PC-9 (cell line): ENCODE measurements around the gene DLGAP1. TPM values are rescaled to one million over a fixed set of nuclear protein-coding genes. Genes with fewer than 3 reads are reported as not detected.

Experiments used
- BruUV-seq: library from RNA; stranded (reverse); fragments of 400-500 nt; replicated peaks from 2 replicates; lab custom pipeline; 2021; lab: Mats Ljungman, UMichigan
- CTCF ChIA-PET: fragments of 300-600 bp; sonication (Branson Sonifier 250); formaldehyde crosslinking; loops from one replicate; lab custom pipeline; 2022; ENCODE audit warnings: antibody characterized with exemption; lab: Charles Lee
- POLR2A ChIA-PET: fragments of 300-600 bp; sonication (Branson Sonifier 250); formaldehyde crosslinking; loops from one replicate; lab custom pipeline; 2022; ENCODE audit warnings: antibody characterized with exemption; ENCODE audit not compliant: unreplicated experiment; lab: Charles Lee
- DNase-seq, 2 experiments: peaks; one replicate each; pipeline versions ENCODE4 v3.0.0 to v3.0.0-alpha.2; 2015 to 2022; ENCODE audit warnings: mixed read lengths in 1 of 2
- H2AFZ ChIP-seq: fragments of 200-600 bp; sonication (generic); 2 replicates; pipeline ENCODE4 v1.8.1; 2017; ENCODE audit warnings: antibody characterized with exemption
- H3F3A ChIP-seq: fragments of 200-600 bp; sonication (generic); 2 replicates; pipeline ENCODE4 v1.8.1; 2017; ENCODE audit warnings: antibody characterized with exemption, mild to moderate bottlenecking, low read depth; ENCODE audit not compliant: insufficient read depth
- H3K27ac ChIP-seq: fragments of 200-600 bp; sonication (generic); 2 replicates; pipeline ENCODE4 v1.6.1; 2016; ENCODE audit warnings: mixed run types
- H3K27me3 ChIP-seq: fragments of 200-600 bp; sonication (generic); 2 replicates; pipeline ENCODE4 v1.6.1; 2016; ENCODE audit warnings: low read depth, mixed run types; ENCODE audit not compliant: insufficient read depth
- H3K36me3 ChIP-seq: fragments of 200-600 bp; sonication (generic); 2 replicates; pipeline ENCODE4 v1.6.1; 2016; ENCODE audit warnings: low read depth, mixed run types
- H3K4me1 ChIP-seq: fragments of 200-600 bp; sonication (generic); replicated peaks from 2 replicates; pipeline ENCODE4 v1.6.1; 2016; ENCODE audit warnings: mixed run types; ENCODE audit not compliant: insufficient read depth
- H3K4me2 ChIP-seq: fragments of 200-600 bp; sonication (generic); 2 replicates; pipeline ENCODE4 v1.6.1; 2017; ENCODE audit warnings: mixed run types
- H3K4me3 ChIP-seq: fragments of 200-600 bp; sonication (generic); 2 replicates; pipeline ENCODE4 v1.6.1; 2016; ENCODE audit warnings: mixed run types
- H3K79me2 ChIP-seq: fragments of 200-600 bp; sonication (generic); 2 replicates; pipeline ENCODE4 v1.6.1; 2017; ENCODE audit warnings: low read depth, mixed run types
- H3K9me2 ChIP-seq: fragments of 200-600 bp; sonication (generic); 2 replicates; pipeline ENCODE4 v1.8.1; 2017; ENCODE audit warnings: mild to moderate bottlenecking; ENCODE audit not compliant: insufficient read depth
- H3K9me3 ChIP-seq: fragments of 200-600 bp; sonication (generic); 2 replicates; pipeline ENCODE4 v1.8.1; 2016; ENCODE audit warnings: low read depth; ENCODE audit not compliant: insufficient read depth
- H4K20me1 ChIP-seq: fragments of 200-600 bp; sonication (generic); 2 replicates; pipeline ENCODE4 v1.8.1; 2017; ENCODE audit not compliant: insufficient read depth
- EZH2 ChIP-seq: fragments of 200-600 bp; sonication (generic); IDR thresholded peaks from 2 replicates; pipeline ENCODE4 v1.8.0; 2017; ENCODE audit warnings: antibody characterized with exemption, low read depth
- intact Hi-C: fragments of 100-400 bp; cut with micrococcal nuclease; formaldehyde crosslinking; loops from one replicate; pipeline ENCODE4 v1.10.0; 2022; ENCODE audit not compliant: unreplicated experiment
- total RNA-seq: library from RNA; stranded (reverse); gene quantifications from 2 replicates; pipeline ENCODE4 v1.2.3, GENCODE V29; 2021
- TF ChIP-seq, protein P1 (sequence below): fragments of 200-600 bp; sonication (generic); conservative IDR thresholded peaks from 2 replicates; pipeline ENCODE4 v1.6.1; 2017; ENCODE audit warnings: mixed run types, antibody characterized with exemption, mild to moderate bottlenecking, moderate library complexity

The DLGAP1 gene
- total RNA-seq, 1 experiment from 2014 or later, result not detected

DNA sequence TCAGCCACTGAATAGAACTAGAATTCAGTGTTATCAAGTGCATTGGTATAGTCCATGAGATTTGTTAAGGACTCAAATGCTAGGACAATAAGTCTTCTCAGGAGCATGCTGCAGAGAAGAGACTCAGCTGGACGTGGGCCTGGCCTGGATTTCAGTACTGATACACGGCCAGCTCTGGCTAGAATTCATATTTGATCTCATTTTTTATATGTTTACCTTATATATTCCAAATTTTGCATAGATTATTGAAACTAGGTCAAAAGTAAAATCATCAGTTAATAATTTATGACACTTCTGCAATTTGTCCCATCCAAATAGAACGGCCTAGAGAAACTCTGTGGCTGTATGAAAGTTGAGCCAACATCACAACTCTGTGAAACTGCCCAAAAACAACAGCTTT is 262.0 kb downstream of the DLGAP1 start:
- no peak overlapping the region for H3K27ac ChIP-seq
- TF ChIP-seq, protein P1, sequence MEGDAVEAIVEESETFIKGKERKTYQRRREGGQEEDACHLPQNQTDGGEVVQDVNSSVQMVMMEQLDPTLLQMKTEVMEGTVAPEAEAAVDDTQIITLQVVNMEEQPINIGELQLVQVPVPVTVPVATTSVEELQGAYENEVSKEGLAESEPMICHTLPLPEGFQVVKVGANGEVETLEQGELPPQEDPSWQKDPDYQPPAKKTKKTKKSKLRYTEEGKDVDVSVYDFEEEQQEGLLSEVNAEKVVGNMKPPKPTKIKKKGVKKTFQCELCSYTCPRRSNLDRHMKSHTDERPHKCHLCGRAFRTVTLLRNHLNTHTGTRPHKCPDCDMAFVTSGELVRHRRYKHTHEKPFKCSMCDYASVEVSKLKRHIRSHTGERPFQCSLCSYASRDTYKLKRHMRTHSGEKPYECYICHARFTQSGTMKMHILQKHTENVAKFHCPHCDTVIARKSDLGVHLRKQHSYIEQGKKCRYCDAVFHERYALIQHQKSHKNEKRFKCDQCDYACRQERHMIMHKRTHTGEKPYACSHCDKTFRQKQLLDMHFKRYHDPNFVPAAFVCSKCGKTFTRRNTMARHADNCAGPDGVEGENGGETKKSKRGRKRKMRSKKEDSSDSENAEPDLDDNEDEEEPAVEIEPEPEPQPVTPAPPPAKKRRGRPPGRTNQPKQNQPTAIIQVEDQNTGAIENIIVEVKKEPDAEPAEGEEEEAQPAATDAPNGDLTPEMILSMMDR, result no peak
- TF ChIP-seq EZH2, result no peak
- no peaks in the 10 kb centered on the region for H3K9me2 ChIP-seq
- H3K79me2 ChIP-seq, result no peaks in the 10 kb centered on the region
- no peaks in the 10 kb centered on the region for H3K4me1 ChIP-seq
- no peaks in the 10 kb centered on the region for H3F3A ChIP-seq
- H2AFZ ChIP-seq, result no peak overlapping the region
- no TSS peak for BruUV-seq
- intact Hi-C loops, result no loop called here
- H3K36me3 ChIP-seq, result no peaks in the 10 kb centered on the region
- no peak overlapping the region for H3K4me2 ChIP-seq
- no peaks in the 10 kb centered on the region for H4K20me1 ChIP-seq
- no peaks in the 10 kb centered on the region for H3K27me3 ChIP-seq
- H3K4me3 ChIP-seq, result no peak overlapping the region
- ChIA-PET CTCF (no interaction called here), POLR2A (no interaction called here)
- DNase-seq, result no peak
- H3K9me3 ChIP-seq, result no peaks in the 10 kb centered on the region

DNA sequence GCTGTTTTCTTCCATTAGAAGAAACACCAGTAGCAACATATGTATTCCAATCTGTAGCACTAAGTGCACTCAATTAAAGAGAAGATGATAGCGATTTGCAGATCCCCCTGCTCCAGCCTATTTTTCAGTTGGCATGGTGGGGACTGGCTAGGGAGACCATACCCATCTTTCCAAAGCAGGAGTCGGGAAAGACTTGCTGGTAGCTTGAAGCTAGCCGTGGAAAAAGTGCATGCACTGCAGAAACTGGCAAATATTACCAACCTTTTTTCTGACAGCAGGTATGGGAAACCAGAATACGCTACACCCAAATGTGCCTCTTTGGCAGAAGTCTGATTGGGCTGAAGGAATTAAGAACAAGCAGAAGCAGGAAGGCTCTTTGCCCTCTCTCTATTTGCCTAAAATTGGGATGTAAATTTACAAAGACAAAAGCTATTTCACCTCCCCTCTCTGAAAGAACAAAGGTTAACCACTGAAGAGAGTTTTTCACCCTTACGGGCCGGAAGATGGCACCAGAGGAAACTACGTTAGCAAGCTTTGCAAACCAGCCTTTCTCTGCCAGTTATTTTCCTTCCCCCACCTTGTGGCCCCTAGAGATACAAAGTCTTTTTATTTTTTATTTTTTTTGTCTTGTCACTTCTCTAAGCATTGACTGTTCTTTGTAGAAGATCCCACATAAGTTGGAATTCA is 273.1 kb downstream of the DLGAP1 start:
- H3K4me1 ChIP-seq, result no peaks in the 10 kb centered on the region
- no peak overlapping the region for H2AFZ ChIP-seq
- H3K79me2 ChIP-seq, result no peaks in the 10 kb centered on the region
- no TSS peak for BruUV-seq
- H3K27me3 ChIP-seq, result peaks cover 23% of the 10 kb centered on the region
- no peaks in the 10 kb centered on the region for H3K9me2 ChIP-seq
- H3K36me3 ChIP-seq, result no peaks in the 10 kb centered on the region
- DNase-seq, result no peak
- TF ChIP-seq, protein P1, result no peak
- no peak for TF ChIP-seq EZH2
- no peaks in the 10 kb centered on the region for H3K9me3 ChIP-seq
- H3K4me2 ChIP-seq, result no peak overlapping the region
- no peaks in the 10 kb centered on the region for H4K20me1 ChIP-seq
- no peaks in the 10 kb centered on the region for H3F3A ChIP-seq
- POLR2A ChIA-PET, result no interaction called here
- CTCF ChIA-PET, result no interaction called here
- no peak overlapping the region for H3K27ac ChIP-seq
- H3K4me3 ChIP-seq, result no peak overlapping the region
- intact Hi-C loops, result no loop called here

DNA sequence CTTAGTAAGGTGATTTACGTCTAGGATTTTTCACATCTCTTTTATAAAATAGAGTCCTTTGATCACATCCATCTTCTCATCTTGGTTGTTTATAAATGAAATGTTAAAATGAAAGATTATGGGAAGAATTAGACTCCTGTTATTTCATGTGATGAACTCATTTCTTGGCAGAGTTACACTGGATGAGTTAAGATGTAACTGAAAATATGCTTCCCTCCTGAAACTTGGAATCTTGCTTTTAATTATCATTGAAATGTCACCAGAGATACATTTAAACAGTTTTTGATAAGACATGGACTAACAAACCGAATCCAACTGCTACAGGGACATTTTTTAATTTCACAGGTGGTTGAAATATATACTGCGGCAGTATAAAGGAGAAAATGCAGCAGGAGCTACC is 274.0 kb downstream of the DLGAP1 start:
- CTCF ChIA-PET, result no interaction called here
- POLR2A ChIA-PET, result no interaction called here
- intact Hi-C loops, result no loop called here

More for the DNA sequence above, 274.0 kb downstream of the DLGAP1 start:
- DNase-seq, result no peak
- H3K27ac ChIP-seq, result no peak overlapping the region
- H3K9me3 ChIP-seq, result no peaks in the 10 kb centered on the region
- peaks cover 23% of the 10 kb centered on the region for H3K27me3 ChIP-seq
- H3K4me3 ChIP-seq, result no peak overlapping the region
- no peak overlapping the region for H2AFZ ChIP-seq
- no peaks in the 10 kb centered on the region for H3K79me2 ChIP-seq
- H3K4me1 ChIP-seq, result no peaks in the 10 kb centered on the region
- no peaks in the 10 kb centered on the region for H3K36me3 ChIP-seq
- BruUV-seq, result no TSS peak
- no peak overlapping the region for H3K4me2 ChIP-seq
- H3F3A ChIP-seq, result no peaks in the 10 kb centered on the region
- H3K9me2 ChIP-seq, result no peaks in the 10 kb centered on the region
- TF ChIP-seq, protein P1, result no peak
- TF ChIP-seq EZH2, result no peak
- no peaks in the 10 kb centered on the region for H4K20me1 ChIP-seq
